GM18508 (cell line): ENCODE results near the gene INSYN2B.

Source experiments
- ATAC-seq: cut with Tn5 transposase; IDR thresholded peaks from one replicate; pipeline ENCODE4 v1.9.1; 2021; ENCODE audit warnings: moderate number of reproducible peaks; ENCODE audit not compliant: insufficient read depth, unreplicated experiment

Gene INSYN2B

GRCh38 chr5:169904059-169904458 is 76.2 kb downstream of the INSYN2B start:
- ATAC-seq, result no peak

GRCh38 chr5:169901896-169902295 is 78.4 kb downstream of the INSYN2B start:
- no peak for ATAC-seq

GRCh38 chr5:169897481-169897880 is 82.8 kb downstream of the INSYN2B start:
- no peak for ATAC-seq

- no peak for ATAC-seq
Observed at GRCh38 chr5:169895926-169896325, 84.4 kb downstream of the INSYN2B start.

- ATAC-seq, result no peak
Observed at GRCh38 chr5:169893571-169893970, 86.7 kb downstream of the INSYN2B start.

- no peak for ATAC-seq
Observed at GRCh38 chr5:169893010-169893409, 87.3 kb downstream of the INSYN2B start.

GRCh38 chr5:169889572-169889971 is 90.7 kb downstream of the INSYN2B start:
- no peak for ATAC-seq

- no peak for ATAC-seq
Observed at GRCh38 chr5:169886677-169887076, 93.6 kb downstream of the INSYN2B start.

GRCh38 chr5:169886033-169886432 is 94.3 kb downstream of the INSYN2B start:
- ATAC-seq, result no peak

GRCh38 chr5:169881702-169882303 is 98.5 kb downstream of the INSYN2B start:
- ATAC-seq, result no peak

GRCh38 chr5:169880785-169881184 is 99.5 kb downstream of the INSYN2B start:
- no peak for ATAC-seq

GRCh38 chr5:169880012-169880663 is 100.2 kb downstream of the INSYN2B start:
- no peak for ATAC-seq

- ATAC-seq, result no peak
Observed at GRCh38 chr5:169876386-169876785, 103.9 kb downstream of the INSYN2B start.

- ATAC-seq, result no peak
Observed at GRCh38 chr5:169875731-169876130, 104.6 kb downstream of the INSYN2B start.

- ATAC-seq, result no peak
Observed at GRCh38 chr5:169875091-169875728, 105.1 kb downstream of the INSYN2B start.

GRCh38 chr5:169874621-169875020 is 105.7 kb downstream of the INSYN2B start:
- no peak for ATAC-seq

GRCh38 chr5:169873642-169874041 is 106.7 kb downstream of the INSYN2B start:
- no peak for ATAC-seq

GRCh38 chr5:169871826-169872490 is 108.3 kb downstream of the INSYN2B start:
- no peak for ATAC-seq

- ATAC-seq, result no peak
Observed at GRCh38 chr5:169870211-169870610, 110.1 kb downstream of the INSYN2B start.

GRCh38 chr5:169869066-169869465 is 111.2 kb downstream of the INSYN2B start:
- no peak for ATAC-seq

GRCh38 chr5:169867347-169867746 is 112.9 kb downstream of the INSYN2B start:
- ATAC-seq, result no peak
